HepG2 (cell line): ENCODE measurements around the gene ELMOD3. TPM values are rescaled to one million over a fixed set of nuclear protein-coding genes. Genes with fewer than 3 reads are reported as not detected.

Source experiments
- AGO2 ChIP-seq: fragments of 200-400 bp; formaldehyde crosslinking; optimal IDR thresholded peaks from 2 replicates; pipeline ENCODE3; 2017; ENCODE audit warnings: mild to moderate bottlenecking, low read depth, low read length, moderate library complexity
- GABPB1 ChIP-seq: IDR thresholded peaks from 2 replicates; pipeline ENCODE4 v1.6.1; 2016; ENCODE audit warnings: mild to moderate bottlenecking, missing genetic modification reagents, moderate library complexity, missing compliant biosample characterization
- NRL ChIP-seq: sonication (generic); formaldehyde crosslinking; IDR thresholded peaks from 2 replicates; pipeline ENCODE4 v1.5.0; 2020; ENCODE audit warnings: missing genetic modification reagents, mild to moderate bottlenecking, moderate library complexity, borderline replicate concordance
- ONECUT2 ChIP-seq: sonication (generic); formaldehyde crosslinking; IDR thresholded peaks from 2 replicates; pipeline ENCODE4 v1.4.0; 2020; ENCODE audit warnings: missing genetic modification reagents
- RCOR2 ChIP-seq: IDR thresholded peaks from 2 replicates; pipeline ENCODE4 v1.6.1; 2016; ENCODE audit warnings: missing biosample characterization, missing genetic modification reagents
- SIX1 ChIP-seq: sonication (generic); formaldehyde crosslinking; IDR thresholded peaks from 2 replicates; pipeline ENCODE4 v1.4.0; 2020; ENCODE audit warnings: missing genetic modification reagents, borderline replicate concordance
- SRSF1 ChIP-seq: fragments of 200-400 bp; formaldehyde crosslinking; optimal IDR thresholded peaks from 2 replicates; pipeline ENCODE3; 2017; ENCODE audit warnings: mild to moderate bottlenecking, low read depth, low read length, moderate library complexity
- ZFP82 ChIP-seq: sonication (generic); formaldehyde crosslinking; IDR thresholded peaks from 2 replicates; pipeline ENCODE4 v1.5.1; 2020; ENCODE audit warnings: mild to moderate bottlenecking, missing genetic modification reagents, borderline replicate concordance
- ZNF354B ChIP-seq: sonication (generic); formaldehyde crosslinking; IDR thresholded peaks from 2 replicates; pipeline ENCODE4 v1.8.0; 2022; ENCODE audit warnings: mild to moderate bottlenecking, missing genetic modification reagents
- ZNF781 ChIP-seq: sonication (generic); formaldehyde crosslinking; IDR thresholded peaks from 2 replicates; pipeline ENCODE4 v1.5.1; 2020; ENCODE audit warnings: borderline replicate concordance, mild to moderate bottlenecking, missing genetic modification reagents; ENCODE audit errors: not compliant biosample characterization
- polyA plus RNA-seq, 8 experiments: library from polyadenylated mRNA; depleted of rRNA in 3 of 8; stranded (reverse) in 7 of 8; unstranded in 1 of 8; fragments of >200 nt; fragmentation: Illumina TruSeq in 4 of 8; extraction: Trizol in 4 of 8; gene quantifications; 2 replicates each; pipeline versions ENCODE4 v1.2.1 to v1.2.3, GENCODE V29; 2011 to 2016; ENCODE audit warnings: low read depth in 4 of 8, missing spikeins in 1 of 8, mixed read lengths in 1 of 8; ENCODE audit not compliant: insufficient read depth in 1 of 8
- total RNA-seq, 5 experiments: library from RNA; depleted of rRNA; stranded (reverse); fragments of >200 nt; fragmentation: Illumina TruSeq; extraction: Trizol; gene quantifications; 2 replicates each; pipeline ENCODE4 v1.2.3, GENCODE V29; 2016; ENCODE audit warnings: low read depth in 1 of 5
- TF ChIP-seq, protein P1 (sequence below): sonication (generic); formaldehyde crosslinking; IDR thresholded peaks from 2 replicates; pipeline ENCODE4 v1.5.1; 2020; ENCODE audit warnings: missing genetic modification reagents, mild to moderate bottlenecking, borderline replicate concordance
- TF ChIP-seq, protein P2 (sequence below): sonication (generic); formaldehyde crosslinking; conservative IDR thresholded peaks from 2 replicates; pipeline ENCODE4 v1.5.0; 2020; ENCODE audit warnings: missing genetic modification reagents
- TF ChIP-seq, protein P3 (sequence below): sonication (generic); formaldehyde crosslinking; conservative IDR thresholded peaks from 2 replicates; pipeline ENCODE4 v1.4.0; 2020; ENCODE audit warnings: missing genetic modification reagents
- TF ChIP-seq, protein P4 (sequence below): IDR thresholded peaks from 2 replicates; pipeline ENCODE4 v1.6.1; 2018; ENCODE audit warnings: missing genetic modification reagents
- TF ChIP-seq, protein P5 (sequence below): IDR thresholded peaks from 2 replicates; pipeline ENCODE4 v1.4.0; 2020; ENCODE audit warnings: mild to moderate bottlenecking, missing genetic modification reagents

The ELMOD3 gene
- total and polyA plus RNA-seq, 2 of the 13 experiments (the other 11 are each of a cell fraction or from before 2014, with no cell fraction given), result 13.3 to 19.5 TPM

DNA sequence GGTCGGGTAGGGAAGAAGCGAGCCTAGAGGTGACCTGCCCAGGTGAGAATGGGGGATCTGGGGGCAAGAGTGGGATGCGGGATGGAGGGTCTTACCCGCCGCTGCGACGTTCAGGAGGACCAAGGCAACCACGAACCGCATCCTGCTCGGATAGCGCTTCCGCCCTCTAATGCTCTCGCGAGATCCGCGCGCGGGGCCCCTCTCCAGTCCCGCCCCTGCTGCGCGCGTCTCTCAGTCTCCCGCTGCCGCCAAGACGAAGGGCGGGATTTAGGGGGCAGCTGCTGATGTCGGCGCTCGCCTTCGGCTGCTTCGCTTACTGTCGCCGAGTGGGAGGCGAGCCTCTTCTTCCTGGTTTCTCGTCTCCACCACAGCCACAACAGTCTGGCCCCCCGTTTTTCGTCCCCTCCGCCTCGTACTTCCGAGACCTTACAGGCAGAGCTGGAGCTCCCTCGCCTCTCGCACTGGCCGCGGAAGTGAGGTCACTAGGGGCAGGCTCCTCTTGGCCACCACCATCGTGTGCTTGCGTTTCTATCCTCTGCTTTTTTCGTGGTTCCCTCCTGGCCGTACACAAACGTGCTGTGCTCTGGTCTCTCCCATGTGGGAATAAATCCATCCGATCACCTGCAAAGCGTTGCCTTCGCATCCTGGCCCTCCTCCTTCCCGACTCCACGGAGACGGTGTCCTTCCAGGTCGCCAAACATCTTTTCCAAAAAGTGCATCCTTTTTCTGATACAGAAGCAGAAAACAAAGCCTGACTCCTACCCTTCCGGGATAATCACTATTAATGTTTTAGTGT is 26.5 kb upstream of the ELMOD3 start, which contains the start of gene TGOLN2 (continued):
- TF ChIP-seq, protein P1, sequence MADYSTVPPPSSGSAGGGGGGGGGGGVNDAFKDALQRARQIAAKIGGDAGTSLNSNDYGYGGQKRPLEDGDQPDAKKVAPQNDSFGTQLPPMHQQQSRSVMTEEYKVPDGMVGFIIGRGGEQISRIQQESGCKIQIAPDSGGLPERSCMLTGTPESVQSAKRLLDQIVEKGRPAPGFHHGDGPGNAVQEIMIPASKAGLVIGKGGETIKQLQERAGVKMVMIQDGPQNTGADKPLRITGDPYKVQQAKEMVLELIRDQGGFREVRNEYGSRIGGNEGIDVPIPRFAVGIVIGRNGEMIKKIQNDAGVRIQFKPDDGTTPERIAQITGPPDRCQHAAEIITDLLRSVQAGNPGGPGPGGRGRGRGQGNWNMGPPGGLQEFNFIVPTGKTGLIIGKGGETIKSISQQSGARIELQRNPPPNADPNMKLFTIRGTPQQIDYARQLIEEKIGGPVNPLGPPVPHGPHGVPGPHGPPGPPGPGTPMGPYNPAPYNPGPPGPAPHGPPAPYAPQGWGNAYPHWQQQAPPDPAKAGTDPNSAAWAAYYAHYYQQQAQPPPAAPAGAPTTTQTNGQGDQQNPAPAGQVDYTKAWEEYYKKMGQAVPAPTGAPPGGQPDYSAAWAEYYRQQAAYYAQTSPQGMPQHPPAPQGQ (CRISPR knock-in tag), result 0 out of 2 replicates have a peak, but pooled peaks have one; percentile 79
- peak; percentile 100 for TF ChIP-seq NRL
- TF ChIP-seq AGO2, result peak; percentile 94
- TF ChIP-seq ZNF781, result peak; percentile 96
- peak; percentile 68 for TF ChIP-seq SRSF1
- no peak; the same call in 1 of the 2 replicates for TF ChIP-seq ZFP82 (CRISPR knock-in tag)
- TF ChIP-seq ONECUT2 (CRISPR knock-in tag), result peak; percentile 70
- TF ChIP-seq ZNF354B (CRISPR knock-in tag), result no peak
- TF ChIP-seq, protein P2, sequence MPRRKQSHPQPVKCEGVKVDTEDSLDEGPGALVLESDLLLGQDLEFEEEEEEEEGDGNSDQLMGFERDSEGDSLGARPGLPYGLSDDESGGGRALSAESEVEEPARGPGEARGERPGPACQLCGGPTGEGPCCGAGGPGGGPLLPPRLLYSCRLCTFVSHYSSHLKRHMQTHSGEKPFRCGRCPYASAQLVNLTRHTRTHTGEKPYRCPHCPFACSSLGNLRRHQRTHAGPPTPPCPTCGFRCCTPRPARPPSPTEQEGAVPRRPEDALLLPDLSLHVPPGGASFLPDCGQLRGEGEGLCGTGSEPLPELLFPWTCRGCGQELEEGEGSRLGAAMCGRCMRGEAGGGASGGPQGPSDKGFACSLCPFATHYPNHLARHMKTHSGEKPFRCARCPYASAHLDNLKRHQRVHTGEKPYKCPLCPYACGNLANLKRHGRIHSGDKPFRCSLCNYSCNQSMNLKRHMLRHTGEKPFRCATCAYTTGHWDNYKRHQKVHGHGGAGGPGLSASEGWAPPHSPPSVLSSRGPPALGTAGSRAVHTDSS (CRISPR knock-in tag), result no peak
- 0 out of 2 replicates have a peak, but pooled peaks have one; percentile 27 for TF ChIP-seq SIX1 (CRISPR knock-in tag)
- TF ChIP-seq, protein P3, sequence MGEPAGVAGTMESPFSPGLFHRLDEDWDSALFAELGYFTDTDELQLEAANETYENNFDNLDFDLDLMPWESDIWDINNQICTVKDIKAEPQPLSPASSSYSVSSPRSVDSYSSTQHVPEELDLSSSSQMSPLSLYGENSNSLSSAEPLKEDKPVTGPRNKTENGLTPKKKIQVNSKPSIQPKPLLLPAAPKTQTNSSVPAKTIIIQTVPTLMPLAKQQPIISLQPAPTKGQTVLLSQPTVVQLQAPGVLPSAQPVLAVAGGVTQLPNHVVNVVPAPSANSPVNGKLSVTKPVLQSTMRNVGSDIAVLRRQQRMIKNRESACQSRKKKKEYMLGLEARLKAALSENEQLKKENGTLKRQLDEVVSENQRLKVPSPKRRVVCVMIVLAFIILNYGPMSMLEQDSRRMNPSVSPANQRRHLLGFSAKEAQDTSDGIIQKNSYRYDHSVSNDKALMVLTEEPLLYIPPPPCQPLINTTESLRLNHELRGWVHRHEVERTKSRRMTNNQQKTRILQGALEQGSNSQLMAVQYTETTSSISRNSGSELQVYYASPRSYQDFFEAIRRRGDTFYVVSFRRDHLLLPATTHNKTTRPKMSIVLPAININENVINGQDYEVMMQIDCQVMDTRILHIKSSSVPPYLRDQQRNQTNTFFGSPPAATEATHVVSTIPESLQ, result 0 out of 2 replicates have a peak, but pooled peaks have one; percentile 38
- TF ChIP-seq, protein P4, sequence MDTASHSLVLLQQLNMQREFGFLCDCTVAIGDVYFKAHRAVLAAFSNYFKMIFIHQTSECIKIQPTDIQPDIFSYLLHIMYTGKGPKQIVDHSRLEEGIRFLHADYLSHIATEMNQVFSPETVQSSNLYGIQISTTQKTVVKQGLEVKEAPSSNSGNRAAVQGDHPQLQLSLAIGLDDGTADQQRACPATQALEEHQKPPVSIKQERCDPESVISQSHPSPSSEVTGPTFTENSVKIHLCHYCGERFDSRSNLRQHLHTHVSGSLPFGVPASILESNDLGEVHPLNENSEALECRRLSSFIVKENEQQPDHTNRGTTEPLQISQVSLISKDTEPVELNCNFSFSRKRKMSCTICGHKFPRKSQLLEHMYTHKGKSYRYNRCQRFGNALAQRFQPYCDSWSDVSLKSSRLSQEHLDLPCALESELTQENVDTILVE (CRISPR knock-in tag), result peak; percentile 94
- peak; percentile 94 for TF ChIP-seq GABPB1
- TF ChIP-seq RCOR2, result 0 out of 2 replicates have a peak, but pooled peaks have one; percentile 44
- TF ChIP-seq, protein P5, sequence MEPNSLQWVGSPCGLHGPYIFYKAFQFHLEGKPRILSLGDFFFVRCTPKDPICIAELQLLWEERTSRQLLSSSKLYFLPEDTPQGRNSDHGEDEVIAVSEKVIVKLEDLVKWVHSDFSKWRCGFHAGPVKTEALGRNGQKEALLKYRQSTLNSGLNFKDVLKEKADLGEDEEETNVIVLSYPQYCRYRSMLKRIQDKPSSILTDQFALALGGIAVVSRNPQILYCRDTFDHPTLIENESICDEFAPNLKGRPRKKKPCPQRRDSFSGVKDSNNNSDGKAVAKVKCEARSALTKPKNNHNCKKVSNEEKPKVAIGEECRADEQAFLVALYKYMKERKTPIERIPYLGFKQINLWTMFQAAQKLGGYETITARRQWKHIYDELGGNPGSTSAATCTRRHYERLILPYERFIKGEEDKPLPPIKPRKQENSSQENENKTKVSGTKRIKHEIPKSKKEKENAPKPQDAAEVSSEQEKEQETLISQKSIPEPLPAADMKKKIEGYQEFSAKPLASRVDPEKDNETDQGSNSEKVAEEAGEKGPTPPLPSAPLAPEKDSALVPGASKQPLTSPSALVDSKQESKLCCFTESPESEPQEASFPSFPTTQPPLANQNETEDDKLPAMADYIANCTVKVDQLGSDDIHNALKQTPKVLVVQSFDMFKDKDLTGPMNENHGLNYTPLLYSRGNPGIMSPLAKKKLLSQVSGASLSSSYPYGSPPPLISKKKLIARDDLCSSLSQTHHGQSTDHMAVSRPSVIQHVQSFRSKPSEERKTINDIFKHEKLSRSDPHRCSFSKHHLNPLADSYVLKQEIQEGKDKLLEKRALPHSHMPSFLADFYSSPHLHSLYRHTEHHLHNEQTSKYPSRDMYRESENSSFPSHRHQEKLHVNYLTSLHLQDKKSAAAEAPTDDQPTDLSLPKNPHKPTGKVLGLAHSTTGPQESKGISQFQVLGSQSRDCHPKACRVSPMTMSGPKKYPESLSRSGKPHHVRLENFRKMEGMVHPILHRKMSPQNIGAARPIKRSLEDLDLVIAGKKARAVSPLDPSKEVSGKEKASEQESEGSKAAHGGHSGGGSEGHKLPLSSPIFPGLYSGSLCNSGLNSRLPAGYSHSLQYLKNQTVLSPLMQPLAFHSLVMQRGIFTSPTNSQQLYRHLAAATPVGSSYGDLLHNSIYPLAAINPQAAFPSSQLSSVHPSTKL (CRISPR knock-in tag), result peak; percentile 69
